GM11168 (cell line): Measurements from ENCODE around the gene MPP3.
"Not testable (repeated sequence)": the region's sequence is repeated elsewhere in the genome, so short reads cannot be mapped to it uniquely, and the experiment has no call there.

ENCODE experiments used
- in situ Hi-C: fragments of 300-500 bp; cut with MboI; formaldehyde crosslinking; loops from one replicate; pipeline ENCODE4 v1.12.0; 2022; ENCODE audit warnings: low sequenced_read_pairs; ENCODE audit not compliant: unreplicated experiment

The MPP3 gene

DNA sequence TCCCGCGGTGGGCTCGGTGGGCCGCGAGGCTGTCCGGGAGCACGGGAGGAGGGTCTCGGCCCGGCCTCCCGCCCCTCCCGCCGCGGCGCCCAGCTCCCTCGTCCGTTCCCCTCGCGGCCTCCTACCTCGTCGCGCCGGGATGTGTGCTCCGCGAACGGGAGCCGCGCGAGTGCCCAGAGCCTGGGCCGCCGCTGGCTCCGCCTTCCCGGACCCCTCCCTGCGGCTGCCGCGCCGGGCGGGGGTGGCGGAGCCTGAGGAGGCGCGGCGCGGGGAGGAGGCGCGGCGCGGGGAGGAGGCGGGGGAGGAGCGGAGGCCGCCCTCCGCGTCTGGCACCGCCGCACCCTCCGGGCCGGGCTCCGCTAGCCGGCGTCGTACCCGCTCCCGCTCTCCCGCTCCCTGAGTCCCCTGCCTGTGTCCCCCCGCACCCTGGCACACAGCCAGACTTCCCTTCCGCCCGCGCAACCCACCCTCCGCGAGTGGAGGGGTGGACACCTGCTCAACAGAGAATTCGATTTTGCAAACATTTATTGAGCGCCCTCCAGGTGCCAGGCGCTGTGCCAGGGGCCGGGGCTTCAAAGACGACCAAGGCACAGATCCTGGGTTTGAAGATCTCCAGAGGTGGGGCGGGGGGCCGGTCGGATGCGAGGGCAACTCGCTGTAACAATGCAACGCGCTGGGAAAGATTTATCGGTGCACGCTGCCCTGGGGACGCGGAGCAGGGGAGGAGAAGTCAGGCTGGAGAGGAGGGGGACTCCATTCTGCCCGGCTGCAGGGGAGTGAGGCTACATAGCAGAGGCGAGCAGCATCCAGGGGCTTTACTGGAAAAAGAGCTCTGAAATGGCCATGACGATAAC lies at the start of gene MPP3:
Gene MPP3, minus strand, starts transcription at position 171 of the 854 bp plus-strand sequence. CDS start 1,240 bp downstream, outside the sequence.
- in situ Hi-C loops, result no loop called here

GRCh38 chr17:43881758-43882505 lies 49.0 kb upstream of the MPP3 start:
- in situ Hi-C loops, result no loop called here

DNA sequence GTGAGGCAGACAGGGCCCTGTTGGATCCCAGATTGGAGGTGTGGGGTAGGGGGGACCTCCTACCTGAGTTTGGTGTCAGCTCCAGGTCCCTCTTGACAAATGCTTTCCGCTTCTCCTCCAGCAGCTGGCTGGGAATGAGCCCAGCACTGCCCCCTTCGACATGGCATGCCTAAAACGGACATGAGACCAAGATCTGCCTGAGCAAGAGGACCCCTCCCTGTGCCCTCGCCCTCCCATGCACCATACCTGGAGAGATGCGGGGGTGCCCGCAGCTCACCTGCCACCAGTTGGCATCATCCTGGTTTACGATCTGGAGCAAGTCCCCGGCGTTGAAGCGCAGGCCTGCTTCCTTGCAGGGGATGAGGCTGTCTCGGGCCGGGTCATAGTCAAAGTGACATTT lies 48.2 kb upstream of the MPP3 start:
- in situ Hi-C loops, result no loop called here

GRCh38 chr17:43880420-43880991 lies 47.6 kb upstream of the MPP3 start:
- in situ Hi-C loops, result no loop called here

GRCh38 chr17:43879723-43880419 lies 46.9 kb upstream of the MPP3 start:
- in situ Hi-C loops, result no loop called here

GRCh38 chr17:43878260-43879175 lies 45.6 kb upstream of the MPP3 start:
- in situ Hi-C loops, result no loop called here

- in situ Hi-C loops, result no loop called here
Observed at GRCh38 chr17:43877451-43878155, 44.7 kb upstream of the MPP3 start.

DNA sequence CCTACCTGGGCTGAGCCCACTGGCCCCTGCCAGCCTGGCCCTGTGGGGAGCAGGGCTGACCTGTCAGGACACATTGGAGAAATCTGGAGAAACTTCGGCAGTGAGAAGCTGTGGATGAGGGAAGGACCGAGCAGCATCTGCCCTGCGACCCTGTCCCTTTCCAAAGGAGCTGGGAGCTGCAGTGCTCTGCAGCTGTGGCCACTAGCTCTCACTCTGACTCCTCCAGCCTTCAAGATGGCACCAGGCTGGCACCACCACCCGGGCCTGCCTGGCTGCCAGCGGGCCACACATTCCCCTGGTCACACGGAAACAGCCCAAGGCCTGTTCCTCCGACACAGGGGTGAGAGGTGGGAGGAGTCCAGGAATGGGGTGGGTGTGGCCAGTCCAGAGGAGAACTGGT lies 44.1 kb upstream of the MPP3 start:
- in situ Hi-C loops, result no loop called here

GRCh38 chr17:43875476-43876147 lies 42.7 kb upstream of the MPP3 start:
- in situ Hi-C loops, result no loop called here

- in situ Hi-C loops, result no loop called here
Observed at GRCh38 chr17:43874293-43874692, 41.3 kb upstream of the MPP3 start.

DNA sequence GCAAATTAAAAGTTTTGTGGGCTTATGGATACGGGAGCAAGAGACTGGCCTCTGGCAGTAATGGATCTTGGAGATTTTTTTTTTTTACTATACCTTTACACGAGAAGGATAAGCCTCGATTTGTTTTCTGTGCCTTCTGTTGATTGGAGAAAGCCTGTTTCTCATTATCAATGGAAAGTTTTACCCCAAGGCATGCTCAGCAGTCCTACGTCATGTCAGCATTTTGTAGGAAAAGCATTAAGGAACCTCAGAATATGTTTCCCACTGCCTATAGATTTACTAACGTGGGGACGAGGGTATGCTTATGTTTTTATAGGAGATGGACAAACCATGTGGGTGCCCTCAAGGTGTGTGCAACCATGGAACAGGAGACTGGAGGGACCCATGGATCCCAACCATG lies 40.9 kb upstream of the MPP3 start:
- in situ Hi-C loops, result no loop called here

- in situ Hi-C loops, result no loop called here
Observed at GRCh38 chr17:43873091-43873490, 40.1 kb upstream of the MPP3 start.

DNA sequence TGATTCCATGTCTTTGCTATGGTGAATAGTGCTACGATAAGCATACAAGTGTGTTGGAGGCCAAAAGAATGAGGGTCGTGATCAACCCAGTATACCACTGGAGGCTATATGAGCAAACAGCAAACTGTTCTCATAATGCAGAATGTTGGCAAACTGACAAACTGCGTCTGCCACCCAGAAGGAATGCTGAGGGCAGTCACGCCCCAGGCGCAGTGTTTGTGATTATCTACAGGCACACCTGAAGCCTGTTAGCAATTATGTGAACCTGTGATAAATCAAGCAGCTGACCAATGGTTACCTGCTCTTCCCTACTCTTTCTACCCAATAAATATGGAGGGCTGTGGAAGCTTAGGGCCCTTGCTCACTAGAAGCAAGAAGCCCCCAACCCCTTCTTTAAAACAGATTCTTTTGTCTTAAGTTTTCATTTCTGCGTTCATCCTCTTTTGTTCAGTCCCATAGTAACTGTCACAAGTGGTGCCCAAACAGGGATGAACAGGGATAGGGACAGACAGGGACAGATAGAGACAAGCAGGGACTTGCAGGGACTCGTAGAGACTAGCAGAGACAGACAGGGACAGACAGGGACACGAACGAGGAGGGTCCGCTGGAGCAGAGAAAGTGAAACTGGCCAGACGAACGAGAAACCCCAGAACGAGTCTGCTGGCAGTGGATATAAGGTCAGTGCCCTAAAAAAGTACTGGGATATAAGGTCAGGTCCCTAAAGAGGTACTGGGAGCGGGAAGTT lies 39.2 kb upstream of the MPP3 start:
- in situ Hi-C loops, result no loop called here

GRCh38 chr17:43869031-43869430 lies 36.1 kb upstream of the MPP3 start:
- in situ Hi-C loops, result not testable (repeated sequence)

DNA sequence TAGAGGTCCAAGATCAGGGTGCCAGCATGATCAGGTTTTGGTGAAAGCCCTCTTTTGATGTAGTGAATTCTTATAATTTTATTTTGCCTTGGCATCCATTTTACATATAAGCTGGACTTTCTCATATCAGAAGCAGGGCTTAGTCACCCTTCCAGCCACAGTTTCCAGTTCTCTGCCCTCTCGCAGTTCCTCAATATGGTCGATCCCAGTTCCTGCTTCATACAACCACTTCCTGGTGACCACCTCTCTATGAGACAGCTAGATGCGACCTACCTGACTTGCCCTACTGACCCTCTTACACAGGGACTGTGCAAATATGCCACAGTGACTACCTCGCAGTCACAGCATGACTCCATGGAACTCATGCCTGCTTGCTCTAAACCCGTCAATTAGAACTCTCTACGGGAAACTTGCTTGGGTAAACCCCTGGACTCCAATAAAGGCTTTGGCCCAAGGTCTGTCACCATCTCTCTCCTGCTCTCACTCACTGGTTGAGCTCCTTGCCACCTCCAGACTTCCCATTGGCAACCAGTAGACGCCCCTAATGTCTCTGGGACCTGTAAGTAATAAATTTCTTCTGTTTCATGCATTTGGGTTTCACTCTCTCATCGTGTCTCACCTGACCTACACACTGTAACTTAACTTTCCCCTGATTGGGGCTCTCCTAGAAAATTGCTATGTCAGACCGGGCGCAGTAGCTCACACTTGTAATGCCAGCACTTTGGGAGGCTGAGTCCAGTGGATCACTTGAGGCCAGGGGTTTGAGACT lies 35.5 kb upstream of the MPP3 start:
- in situ Hi-C loops, result no loop called here

DNA sequence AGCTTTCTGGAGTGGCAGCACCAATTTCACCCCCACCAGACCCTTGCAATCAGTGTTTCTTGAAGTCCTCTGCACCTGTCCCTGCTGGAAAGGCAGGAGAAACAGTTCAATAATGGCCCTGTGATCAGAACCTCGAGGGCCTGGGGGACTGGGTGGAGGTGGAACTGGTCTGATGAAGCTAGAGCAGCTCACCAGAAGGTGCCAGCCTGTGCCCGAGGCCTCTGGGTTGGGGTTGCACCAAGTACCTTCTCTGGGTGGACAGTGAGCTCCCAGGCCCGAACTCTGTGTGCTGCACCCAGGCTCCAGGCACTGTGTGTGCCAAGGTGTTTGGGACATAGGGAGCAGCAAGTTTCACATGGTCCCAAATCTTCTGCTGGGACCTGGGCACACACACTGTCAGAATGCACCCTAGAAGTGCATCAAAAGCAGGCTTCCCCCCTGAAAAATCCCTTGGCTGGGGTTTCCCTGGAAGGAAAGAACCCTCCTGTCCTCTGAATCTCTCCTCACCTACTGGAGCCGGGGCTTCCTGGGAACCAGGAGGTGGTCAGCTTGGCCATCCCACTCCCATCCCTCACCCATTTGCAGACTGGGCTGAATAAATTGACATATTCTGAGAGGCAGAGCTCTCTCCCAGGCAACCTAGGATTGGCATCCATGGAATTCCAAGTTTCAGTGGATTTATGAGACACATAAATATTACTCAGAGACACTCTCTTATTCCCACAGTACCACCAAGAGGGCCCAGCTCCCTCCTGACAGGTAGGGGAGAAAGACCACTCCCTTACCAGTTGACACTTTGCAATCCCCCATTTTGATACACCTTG lies 31.4 kb upstream of the MPP3 start:
- in situ Hi-C loops, result no loop called here
